HG02840 (cell line): ENCODE measurements around the gene SYCP2.

Experiments used
- ATAC-seq: cut with Tn5 transposase; IDR thresholded peaks from one replicate; pipeline ENCODE4 v1.9.1; 2021; ENCODE audit warnings: mild to moderate bottlenecking, moderate library complexity, moderate number of reproducible peaks; ENCODE audit not compliant: unreplicated experiment, low FRiP score

The SYCP2 gene

DNA sequence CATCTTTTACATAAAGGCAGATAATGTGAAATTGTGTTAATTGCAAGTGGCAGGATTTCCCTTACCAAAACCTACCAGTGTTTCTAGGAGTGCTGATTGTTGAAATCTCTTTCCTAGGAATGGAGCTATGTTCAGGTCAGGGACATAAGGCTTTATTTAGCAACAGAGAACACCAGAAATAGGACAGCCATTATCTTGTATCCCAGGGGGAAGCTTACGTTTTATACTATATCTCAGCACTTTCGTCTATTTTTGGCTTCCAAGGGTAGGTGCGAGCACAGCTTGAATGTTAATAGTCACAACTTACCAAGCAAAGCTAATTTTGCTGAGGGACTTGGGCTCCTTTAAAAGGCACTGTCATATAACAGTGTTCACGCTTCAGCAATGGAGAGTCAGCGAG lies 94.0 kb downstream of the SYCP2 start:
- ATAC-seq: no peak

DNA sequence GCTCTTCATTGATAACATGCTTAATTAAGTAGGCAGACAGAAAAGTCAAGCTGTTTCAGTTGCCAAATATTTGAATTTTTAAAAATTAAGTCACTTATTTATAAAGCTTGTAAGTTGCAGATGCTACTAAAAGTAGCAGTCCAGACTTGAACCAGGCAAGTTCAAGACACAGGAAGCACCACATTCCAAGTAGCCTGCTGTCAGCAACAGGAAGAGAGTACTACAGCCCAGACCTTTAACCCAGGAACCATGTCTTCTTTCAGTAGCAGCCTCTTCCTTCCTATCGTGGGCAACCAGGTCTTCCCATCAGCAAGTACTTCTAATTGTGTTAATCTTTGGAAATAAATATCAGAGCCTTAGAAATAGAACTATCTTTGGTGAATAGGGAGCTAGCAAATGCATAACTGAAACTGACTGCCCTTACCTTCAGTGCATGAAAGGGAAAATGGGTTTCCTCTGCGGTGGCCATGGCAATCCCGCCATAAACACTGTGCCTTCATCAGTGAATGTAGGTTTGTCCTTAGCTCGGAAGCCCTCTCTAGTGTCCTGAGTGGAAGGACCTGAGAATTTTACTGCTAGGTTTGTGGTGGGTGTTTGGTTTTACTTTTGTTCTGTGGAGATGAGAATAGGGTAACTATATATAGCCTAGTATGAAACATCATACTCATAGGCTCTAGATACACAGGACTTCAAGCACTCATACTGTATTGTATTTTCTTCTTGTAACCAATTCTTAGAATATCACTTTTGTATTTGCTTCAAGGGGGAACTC lies 95.6 kb downstream of the SYCP2 start:
- ATAC-seq: no peak

DNA sequence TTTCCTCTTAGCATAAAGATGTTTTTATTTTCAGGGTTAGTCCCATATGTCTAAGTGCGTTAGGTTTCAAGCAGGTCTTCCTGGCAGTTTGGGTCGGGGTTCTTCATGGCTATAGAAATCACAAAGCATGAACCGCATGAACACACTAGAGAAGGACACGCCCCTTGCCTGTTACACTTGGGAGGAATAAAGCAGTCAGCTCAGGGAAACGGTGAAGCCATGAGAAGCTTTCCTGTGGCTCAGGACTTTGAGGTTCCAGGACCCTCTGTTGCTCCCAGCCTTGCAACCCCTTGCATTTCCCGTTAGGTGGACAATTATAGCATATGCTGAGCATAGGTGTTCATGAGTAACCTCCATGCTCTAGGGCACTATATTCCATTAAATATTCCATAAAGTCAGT lies 96.7 kb downstream of the SYCP2 start:
- no peak for ATAC-seq

DNA sequence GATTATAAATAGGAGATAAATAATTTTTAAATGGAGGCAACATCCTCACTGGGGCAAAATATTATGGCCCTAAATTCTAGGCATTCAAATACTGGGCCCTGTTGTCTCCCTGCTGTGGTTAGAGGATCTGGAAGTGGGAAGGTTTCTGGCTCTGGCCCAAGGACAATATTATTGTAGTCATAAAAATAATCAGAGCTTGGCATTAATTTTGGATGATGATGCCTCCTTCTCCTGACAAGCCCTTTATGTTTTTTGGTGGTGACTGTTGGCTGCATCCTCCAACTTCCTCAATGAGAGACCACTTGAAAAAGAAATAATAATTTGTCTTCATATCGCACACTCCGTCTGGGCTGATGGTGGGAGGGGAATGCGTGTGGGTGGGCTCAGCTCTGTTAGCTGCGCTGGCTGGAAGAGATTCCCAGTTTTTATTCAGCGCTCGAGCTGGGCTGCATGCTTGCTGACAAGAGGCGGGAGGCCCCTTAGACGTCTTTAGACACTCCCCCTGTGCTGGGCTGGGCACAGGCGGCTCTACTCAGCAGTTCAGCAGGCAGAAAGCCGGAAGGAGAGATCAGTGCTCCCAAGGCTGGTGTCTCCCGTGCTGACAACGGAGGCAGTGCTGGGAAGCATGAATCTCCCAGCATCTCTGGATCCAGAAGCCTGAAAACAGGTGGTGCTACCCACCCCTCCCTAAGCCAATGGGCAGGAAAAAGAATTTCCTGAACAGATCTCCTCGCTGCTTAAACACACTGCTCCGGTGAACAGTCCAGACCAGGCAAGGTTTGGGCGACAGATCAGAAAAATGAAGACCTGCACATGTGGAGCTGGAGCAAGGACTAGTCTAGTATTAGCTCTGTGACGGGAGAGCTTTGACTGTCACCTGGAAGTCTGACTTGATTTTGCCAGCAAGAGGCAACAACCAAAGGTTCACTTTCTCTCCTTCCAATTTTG lies 97.7 kb downstream of the SYCP2 start:
- no peak for ATAC-seq

DNA sequence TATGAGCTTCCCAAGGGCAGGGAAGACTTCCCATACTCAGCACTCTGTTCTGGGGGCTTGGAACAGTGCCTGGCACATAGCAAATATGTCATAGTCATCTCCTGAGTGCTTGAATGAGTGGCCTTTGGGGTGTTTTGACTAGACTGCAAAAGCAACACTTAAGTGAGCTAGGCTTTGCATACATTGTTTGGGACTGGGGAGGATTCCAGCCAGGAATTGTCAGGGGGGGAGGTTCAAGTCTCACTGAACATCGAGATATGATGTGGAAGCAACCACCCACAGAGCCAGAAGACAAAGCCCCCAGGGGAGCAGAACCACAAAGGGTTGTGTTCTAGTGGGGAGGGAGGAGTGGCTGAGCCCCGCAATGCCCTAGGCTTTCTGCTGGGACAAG lies 98.4 kb downstream of the SYCP2 start:
- ATAC-seq: no peak

DNA sequence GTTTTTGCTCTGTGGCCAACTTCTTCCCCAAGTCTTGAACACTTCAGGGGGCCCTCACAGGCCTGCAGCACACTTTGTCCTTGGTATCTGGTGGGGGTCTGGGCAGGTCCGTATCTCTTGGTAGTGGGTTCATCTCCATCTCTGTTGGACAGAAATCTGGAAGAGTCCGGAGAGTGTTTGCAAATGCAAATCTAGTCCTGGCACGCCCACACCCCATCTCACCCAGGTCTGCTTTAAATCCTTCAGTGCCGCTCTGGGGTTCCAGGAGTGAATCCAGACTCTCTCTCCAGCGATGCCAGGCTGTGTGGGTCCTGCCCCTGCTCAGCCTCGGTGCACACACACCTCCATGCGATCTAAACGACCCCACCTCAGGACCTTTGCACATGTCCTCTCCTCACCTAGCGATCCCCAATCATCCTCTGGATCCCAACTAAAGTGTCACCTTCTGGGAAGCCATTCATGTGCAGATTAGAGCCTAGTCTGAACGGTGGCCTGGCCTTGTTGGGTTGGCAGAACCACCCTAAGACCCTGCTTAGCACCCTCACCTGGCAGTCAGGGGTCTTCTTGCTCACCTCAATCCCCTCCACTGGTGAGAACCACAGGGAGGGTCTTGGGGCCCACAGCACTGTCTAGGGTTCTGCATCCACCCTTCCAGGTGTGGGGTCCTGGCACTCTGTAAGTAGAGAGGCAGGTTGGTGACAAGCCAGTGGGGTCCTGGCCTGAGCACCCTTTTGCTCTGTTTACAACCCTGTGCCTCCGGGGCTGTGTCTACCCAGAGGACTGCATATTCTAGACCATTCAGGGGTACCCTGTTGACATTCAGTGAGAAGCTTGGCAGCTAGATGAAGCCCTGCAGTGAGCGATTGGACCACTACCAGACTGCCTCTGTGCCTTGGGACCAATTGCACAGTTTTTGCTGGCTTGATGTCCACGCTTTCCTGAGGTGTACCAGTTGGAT lies 100.8 kb downstream of the SYCP2 start:
- no peak for ATAC-seq

DNA sequence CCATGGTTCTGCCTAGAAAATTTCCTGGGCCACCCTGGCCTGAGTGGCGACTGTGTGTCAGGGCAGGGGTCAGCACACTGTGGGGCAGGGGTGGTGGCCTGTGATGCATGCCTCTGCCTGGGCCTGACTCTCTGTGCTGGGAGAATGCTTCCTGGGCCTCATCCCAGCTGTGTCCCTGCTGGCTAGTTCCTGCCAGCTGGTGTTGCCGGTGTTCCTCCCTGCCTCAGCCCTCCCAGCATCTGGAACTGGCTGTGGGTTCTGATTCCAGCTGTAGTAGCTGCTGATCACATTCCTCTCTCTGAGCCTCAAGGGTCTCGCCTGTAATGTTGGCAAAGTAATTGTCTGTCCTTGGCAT lies 101.5 kb downstream of the SYCP2 start:
- no peak for ATAC-seq

DNA sequence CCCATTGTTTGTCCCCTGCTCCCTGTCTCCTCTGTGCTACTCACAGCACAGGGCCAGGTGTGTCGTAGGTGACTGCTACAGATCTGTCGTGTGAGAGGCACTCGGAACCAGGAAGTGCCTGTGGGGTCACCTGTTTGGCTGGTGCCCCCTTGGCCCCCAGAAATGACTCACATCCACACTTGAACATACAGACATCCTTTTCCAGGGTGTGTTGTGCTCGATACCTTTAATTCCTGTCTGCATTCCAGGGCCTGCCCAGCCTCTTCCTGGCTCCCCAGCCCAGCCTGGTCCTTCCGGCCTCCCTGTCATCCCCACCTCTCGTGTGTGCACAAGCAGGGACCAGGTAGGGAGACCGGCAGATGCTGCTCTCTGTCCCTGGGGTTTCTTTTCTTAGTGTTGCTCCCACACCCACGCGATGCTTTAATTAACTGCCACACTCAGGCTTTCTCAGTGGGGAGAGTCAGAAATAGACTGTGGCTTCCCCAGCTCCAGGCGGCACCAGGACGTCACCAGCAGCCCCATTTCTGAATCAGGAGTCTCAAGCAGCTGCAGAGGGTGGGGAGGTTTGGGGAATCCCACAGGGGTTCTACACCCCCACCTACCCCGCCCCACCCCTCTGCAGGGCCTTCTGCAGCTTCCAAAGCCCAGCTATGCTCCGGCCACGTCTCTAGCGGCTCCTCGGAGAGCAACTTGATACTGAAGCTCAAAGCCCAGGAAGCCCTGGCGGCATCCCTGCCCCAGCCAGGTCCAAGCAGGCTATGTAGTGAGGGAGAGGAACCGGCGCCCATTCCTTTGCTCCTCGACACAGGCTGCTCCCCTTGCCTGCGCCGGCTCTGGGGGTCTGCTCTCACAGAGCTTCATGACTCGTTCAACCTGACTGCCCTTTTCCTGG lies 102.2 kb downstream of the SYCP2 start:
- ATAC-seq: no peak

DNA sequence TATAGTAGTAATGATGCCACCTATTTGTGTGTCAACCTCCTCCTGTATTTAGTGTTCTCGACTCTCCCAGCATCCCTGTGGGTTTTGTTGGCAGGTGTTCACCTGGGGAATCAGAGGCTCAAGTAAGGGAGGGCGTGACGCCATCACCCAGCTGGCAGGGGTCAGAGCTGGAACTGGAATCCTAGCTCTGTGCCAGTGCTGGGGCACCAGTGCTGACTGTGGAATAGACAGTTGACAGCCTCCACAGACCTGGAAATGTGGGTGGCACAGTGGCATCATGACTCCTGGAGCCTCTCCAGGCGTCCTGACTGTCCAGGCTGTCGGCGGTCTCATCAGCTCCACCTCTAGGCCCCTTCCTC lies 102.8 kb downstream of the SYCP2 start:
- no peak for ATAC-seq

DNA sequence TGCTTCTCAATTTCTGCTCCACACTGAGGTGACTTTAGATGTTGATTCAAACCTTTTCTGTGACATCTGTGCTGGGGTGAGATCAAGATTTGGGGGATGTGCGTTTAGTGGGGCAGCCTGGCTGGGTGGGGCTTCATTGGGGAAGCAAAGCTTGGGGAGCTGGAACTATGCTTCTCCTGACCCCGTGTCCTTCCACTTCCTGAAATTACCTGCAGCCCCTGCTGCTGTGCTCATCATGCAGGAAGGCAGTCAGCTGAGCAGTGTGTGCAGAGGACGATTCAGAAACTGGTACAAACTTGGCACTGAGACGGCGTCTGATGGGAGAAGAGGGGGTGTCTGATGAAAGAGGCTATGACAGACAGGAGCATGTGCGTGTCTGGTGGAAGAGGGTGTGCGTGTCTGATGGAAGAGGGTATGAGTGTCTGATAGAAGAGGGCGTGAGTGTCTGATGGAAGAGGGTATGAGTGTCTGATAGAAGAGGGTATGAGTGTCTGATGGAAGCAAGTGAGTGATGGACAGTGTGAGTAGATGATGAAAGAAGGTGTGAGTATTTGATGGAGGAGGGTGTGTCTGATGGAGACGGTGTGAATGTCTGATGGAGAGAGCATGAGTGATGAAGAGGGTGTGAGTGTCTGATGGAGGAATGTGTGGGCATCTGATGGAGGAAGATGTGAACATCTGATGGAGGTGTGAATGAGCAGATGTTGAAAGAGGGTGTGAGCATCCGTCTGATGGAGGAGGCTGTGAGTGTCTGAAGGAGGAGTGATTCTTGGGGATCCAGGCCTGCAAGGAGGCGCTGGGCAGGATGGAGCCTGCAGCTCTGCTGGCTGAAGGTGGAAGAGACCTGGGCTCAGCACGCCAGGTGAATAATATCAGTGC lies 103.4 kb downstream of the SYCP2 start:
- ATAC-seq: no peak

DNA sequence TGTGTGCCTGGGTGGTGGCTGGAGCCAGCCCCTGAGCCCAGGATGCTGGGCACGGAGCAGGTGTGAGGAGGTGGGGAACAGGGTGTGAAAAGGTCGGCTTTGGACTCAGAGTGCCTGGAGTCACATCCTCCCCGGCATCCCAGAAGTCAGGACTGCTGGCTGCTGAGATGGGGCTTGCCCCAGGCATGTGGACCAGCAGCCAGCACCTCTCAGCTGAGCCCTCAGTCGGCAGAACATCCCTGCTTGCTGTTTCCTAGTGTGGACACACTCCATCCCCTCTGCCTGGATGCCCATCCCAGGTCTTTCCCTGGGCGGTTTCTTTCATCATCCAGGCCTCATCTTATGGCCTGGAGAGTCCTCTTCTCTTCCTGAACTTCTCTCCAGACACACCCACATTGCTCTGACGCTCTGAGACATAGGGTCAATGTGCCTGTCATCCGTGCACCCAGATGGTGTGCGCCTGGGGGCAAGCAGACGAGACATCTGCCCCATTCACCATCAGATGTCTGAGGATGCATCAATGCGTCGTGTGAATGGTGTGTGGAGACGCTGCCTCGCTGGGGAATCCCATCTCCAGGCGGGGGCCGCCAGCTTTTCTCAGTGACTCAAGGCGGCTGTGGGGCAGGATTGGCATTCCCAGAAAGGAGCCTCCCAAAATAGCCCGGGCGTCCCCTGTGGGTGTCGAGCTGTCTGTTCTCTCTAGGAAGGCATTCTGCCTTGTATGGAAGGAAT lies 104.2 kb downstream of the SYCP2 start:
- ATAC-seq: no peak

DNA sequence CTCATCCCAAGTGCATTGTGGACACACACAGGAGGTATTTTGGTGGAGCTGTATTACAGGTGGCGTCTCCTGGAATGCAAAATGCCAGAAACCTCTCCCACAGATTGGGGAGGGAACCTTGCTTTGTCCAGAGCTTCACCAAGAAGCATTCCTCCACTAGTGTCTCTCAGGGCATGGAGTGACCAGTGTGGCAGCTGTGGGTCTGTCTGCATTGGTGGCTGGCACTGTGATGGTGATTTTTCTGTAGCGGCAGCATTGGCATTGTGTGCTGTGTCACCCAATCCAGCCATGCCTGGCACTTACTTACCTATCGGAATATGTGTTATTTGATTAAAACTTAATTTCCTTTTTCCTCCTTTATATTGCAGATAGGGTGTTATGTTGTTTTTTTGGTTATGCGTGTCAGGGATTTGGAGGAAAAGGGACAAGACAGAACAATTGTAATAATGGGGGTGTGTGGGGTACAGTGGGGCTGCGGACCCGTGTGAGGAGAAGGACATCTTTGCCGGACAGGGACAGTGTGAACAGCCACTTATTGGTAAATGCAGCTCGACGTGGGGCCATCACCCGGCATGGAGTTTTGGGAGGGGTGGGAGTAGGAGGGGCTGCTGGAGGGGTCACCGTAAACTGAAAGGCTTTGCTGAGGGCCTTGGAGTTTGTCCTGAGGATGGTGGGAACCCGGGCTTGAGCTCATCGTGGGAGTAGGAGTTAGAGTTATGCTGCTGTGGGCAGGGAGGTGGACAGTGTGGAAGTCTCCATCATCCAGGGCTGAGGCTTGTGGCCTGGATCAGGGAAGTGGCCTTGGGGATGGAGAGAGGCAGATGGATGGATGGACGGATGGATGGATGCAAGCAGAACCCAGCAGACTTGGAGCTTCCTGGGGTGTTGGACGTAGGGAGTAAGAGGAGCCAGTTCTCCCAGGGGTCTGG lies 105.0 kb downstream of the SYCP2 start:
- ATAC-seq: no peak

DNA sequence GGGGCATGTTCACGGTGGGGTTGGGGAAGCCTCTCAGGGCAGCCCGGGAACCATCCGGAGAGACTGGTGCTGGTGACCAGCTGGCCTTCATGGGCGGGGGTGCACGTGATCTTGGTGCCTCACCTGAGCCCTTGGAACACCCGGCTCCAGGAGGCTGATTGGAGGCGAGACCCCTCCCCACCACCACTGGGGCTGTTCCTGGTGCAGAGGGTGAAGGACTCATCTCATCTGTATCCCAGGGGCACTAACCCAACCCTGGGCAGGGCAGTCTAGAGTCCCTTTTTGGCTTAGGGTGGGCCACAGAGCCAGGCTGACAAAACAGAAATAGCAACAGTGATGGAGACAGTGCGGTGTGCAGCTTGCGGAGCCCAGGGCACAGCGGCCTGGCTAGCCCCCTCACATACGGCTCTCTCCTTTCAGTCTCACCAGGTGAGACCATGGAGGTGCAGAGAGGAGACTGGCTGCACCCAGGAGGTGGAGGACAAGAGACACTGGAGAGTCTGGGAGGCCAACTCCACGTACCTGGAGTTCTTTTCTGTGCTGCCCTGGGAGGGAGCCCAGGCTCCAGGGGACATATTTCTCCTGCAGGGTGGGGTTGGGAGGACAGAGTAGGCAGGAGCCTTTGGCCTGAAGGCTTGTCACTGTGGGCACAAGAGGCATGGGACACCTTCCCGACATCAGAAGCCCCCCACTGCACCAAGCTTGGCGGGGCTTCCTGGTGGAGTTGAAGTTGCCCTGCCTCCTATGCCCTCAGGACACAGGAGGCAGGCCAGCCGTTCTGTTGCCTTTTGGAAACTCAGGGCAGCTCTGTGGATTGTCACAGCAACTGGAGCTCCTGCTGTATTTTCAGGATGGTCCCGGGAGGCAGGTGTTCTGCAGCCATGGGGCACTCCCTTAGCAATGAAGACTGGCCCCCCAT lies 106.0 kb downstream of the SYCP2 start:
- no peak for ATAC-seq

DNA sequence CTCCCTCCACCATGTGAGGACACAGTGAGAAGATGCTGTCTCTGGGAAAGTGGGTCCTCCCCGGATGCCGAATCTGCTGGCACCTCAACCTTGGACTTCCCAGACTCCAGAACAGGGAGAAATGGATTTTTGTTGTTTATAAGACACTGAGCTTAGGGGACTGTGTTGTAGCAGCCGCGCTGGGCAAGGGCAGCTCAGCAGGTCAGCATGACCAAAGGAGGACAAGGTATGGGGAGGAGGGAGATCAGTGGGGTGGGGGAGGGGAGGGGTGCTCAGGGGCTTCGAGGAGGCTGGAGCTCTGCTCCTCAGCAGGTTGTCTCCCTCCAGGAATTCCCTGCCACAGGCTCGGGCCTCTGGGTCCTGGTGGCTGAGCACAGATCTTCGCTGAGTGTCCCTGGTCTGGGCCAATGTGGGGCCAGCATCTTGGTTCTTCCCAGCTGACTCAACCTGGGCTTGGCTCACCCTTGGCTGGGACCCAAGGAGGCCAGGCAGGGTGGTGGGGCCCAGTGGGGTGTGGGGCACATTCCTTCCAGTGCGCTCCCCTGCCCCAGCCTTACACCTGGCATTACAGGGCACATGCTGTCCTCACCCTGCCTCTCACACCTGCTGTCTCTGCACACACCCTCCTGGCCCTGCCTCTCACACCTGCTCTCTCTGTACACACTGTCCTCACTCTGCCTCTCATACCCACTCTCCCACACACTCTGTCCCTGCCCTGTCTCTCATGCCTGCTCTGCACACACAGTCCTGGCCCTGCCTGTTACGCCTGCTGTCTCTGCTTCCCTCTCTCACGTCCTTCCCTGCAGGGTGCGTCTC lies 107.3 kb downstream of the SYCP2 start:
- ATAC-seq: no peak

DNA sequence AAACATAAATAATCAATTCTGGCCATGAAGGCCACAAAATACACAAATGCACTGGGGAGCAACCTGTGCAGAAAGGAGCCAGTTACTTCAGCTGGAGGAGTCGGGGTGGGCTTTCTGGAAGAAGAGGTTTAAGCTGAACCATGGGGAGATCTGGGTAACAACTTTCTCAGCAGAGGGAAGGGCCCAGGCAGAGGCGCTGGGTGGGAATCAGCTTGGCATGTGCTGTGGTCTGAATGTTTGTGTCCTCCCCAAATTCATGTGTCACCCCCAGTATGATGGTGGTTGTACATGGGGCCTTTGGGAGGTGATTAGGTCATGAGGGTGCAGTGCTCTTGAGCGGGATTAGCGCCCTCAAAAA lies 107.9 kb downstream of the SYCP2 start:
- ATAC-seq: no peak
